Breast epithelium (tissue), 3 donors: Measurements from ENCODE around the gene YY1.

Experiments
- CTCF ChIP-seq, 3 donors: fragments of 450-650 bp; IDR thresholded peaks; one replicate each; pipeline ENCODE4 v1.5.1; 2016 to 2017; ENCODE audit warnings: antibody characterized with exemption in 3 of 3, mild to moderate bottlenecking in 3 of 3, moderate library complexity in 3 of 3
- POLR2A ChIP-seq: fragments of 450-650 bp; IDR thresholded peaks from one replicate; pipeline ENCODE4 v1.6.1; 2016; ENCODE audit warnings: antibody characterized with exemption, mild to moderate bottlenecking, moderate library complexity
- POLR2AphosphoS5 ChIP-seq, 3 donors: sonication (generic); formaldehyde crosslinking; IDR thresholded peaks; one replicate each; pipeline ENCODE4 v1.6.1; 2017; ENCODE audit warnings: antibody characterized with exemption in 3 of 3

GRCh38 chr14:100292301-100292775 lies 53.4 kb downstream of the YY1 start:
- TF ChIP-seq CTCF (IDR thresholded peaks at IDR 0.05): no peak
- TF ChIP-seq POLR2A: no peak
- TF ChIP-seq POLR2AphosphoS5 (IDR thresholded peaks at IDR 0.05): no peak
